CD14-positive monocyte (primary cell): Measurements from ENCODE around the gene PDE8A. TPM values are rescaled to one million over a fixed set of nuclear protein-coding genes. Genes with fewer than 3 reads are reported as not detected.
"Not testable (repeated sequence)": the region's sequence is repeated elsewhere in the genome, so short reads cannot be mapped to it uniquely, and the experiment has no call there.

Experiments used
- DNase-seq, 3 donors: peaks; one replicate each; pipeline ENCODE4 v3.0.0-alpha.2; 2011 to 2022
- H2AFZ ChIP-seq: 2 replicates; pipeline ENCODE4 v1.6.0; 2012; ENCODE audit warnings: mild to moderate bottlenecking, low read depth, low read length, inconsistent platforms; ENCODE audit not compliant: insufficient read depth, poor library complexity, severe bottlenecking
- H3K27ac ChIP-seq, 2 donors: 1 replicate in 1 of 2; 2 replicates in 1 of 2; pipeline ENCODE4 v1.5.1; 2012 to 2013; ENCODE audit warnings: low read length in 2 of 2, control low read depth in 1 of 2, inconsistent platforms in 1 of 2, low read depth in 1 of 2, mild to moderate bottlenecking in 1 of 2
- H3K27me3 ChIP-seq, 2 donors: one replicate each; pipeline versions ENCODE4 v1.6.0 to v1.6.1; 2011 to 2013; ENCODE audit warnings: low read length in 2 of 2; ENCODE audit not compliant: control insufficient read depth in 2 of 2, insufficient read depth in 2 of 2
- H3K36me3 ChIP-seq, 2 donors: replicated peaks in 1 of 2; 1 replicate in 1 of 2; 2 replicates in 1 of 2; pipeline versions ENCODE4 v1.5.1 to v1.6.1; 2012 to 2013; ENCODE audit warnings: low read length in 2 of 2, control low read depth in 1 of 2, inconsistent platforms in 1 of 2, mild to moderate bottlenecking in 1 of 2; ENCODE audit not compliant: insufficient read depth in 2 of 2, control insufficient read depth in 1 of 2
- H3K4me1 ChIP-seq, 2 donors: 1 replicate in 1 of 2; 2 replicates in 1 of 2; pipeline versions ENCODE4 v1.5.1 to v1.6.1; 2012 to 2013; ENCODE audit warnings: low read length in 2 of 2, control low read depth in 1 of 2, inconsistent platforms in 1 of 2, mild to moderate bottlenecking in 1 of 2, moderate library complexity in 1 of 2; ENCODE audit not compliant: insufficient read depth in 2 of 2, control insufficient read depth in 1 of 2
- H3K4me2 ChIP-seq: replicated peaks from 2 replicates; pipeline ENCODE3; 2012; ENCODE audit warnings: low read length, moderate library complexity, mild to moderate bottlenecking; ENCODE audit not compliant: poor library complexity, severe bottlenecking; ENCODE audit errors: extremely low read depth
- H3K4me3 ChIP-seq, 3 experiments: fragments of 200-600 bp in 1 of 3; sonication (generic) in 1 of 3; replicated peaks in 1 of 3; 1 replicate in 2 of 3; 2 replicates in 1 of 3; pipeline ENCODE4 v1.5.1; 2011 to 2013; ENCODE audit warnings: low read length in 3 of 3, mild to moderate bottlenecking in 3 of 3, control low read depth in 2 of 3, low read depth in 2 of 3, inconsistent platforms in 1 of 3, moderate library complexity in 1 of 3
- H3K79me2 ChIP-seq: 2 replicates; pipeline ENCODE4 v1.6.0; 2012; ENCODE audit warnings: mild to moderate bottlenecking, control low read depth, inconsistent platforms, low read length, moderate library complexity; ENCODE audit not compliant: insufficient read depth
- H3K9ac ChIP-seq: 2 replicates; pipeline ENCODE4 v1.6.0; 2017; ENCODE audit warnings: low read length, mild to moderate bottlenecking; ENCODE audit not compliant: insufficient read depth, poor library complexity, severe bottlenecking
- H3K9me3 ChIP-seq, 2 donors: replicated peaks in 1 of 2; 1 replicate in 1 of 2; 2 replicates in 1 of 2; pipeline versions ENCODE4 v1.5.1 to v1.6.1; 2012 to 2013; ENCODE audit warnings: low read length in 2 of 2, control low read depth in 1 of 2; ENCODE audit not compliant: control insufficient read depth in 1 of 2, insufficient read depth in 1 of 2
- H4K20me1 ChIP-seq: 2 replicates; pipeline ENCODE4 v1.6.0; 2012; ENCODE audit warnings: mild to moderate bottlenecking, low read length, control low read depth, moderate library complexity; ENCODE audit not compliant: insufficient read depth
- H3K27ac Mint-ChIP-seq, 7 donors: one replicate each; pipeline ENCODE4 v1.8.0; 2020; ENCODE audit warnings: mild to moderate bottlenecking in 7 of 7, mixed read lengths in 7 of 7, moderate library complexity in 6 of 7, inconsistent platforms in 2 of 7
- H3K27me3 Mint-ChIP-seq, 3 donors: one replicate each; pipeline ENCODE4 v1.8.0; 2021 to 2022; ENCODE audit warnings: low read depth in 3 of 3, mild to moderate bottlenecking in 3 of 3, mixed read lengths in 3 of 3, moderate library complexity in 3 of 3, inconsistent platforms in 1 of 3
- H3K36me3 Mint-ChIP-seq, 2 donors: one replicate each; pipeline ENCODE4 v1.8.0; 2020; ENCODE audit warnings: mixed read lengths in 2 of 2, inconsistent platforms in 1 of 2, mild to moderate bottlenecking in 1 of 2
- H3K4me1 Mint-ChIP-seq: one replicate; pipeline ENCODE4 v1.8.0; 2020; ENCODE audit warnings: mild to moderate bottlenecking, mixed read lengths
- H3K4me3 Mint-ChIP-seq, 2 donors: one replicate each; pipeline ENCODE4 v1.8.0; 2020; ENCODE audit warnings: mild to moderate bottlenecking in 2 of 2, mixed read lengths in 2 of 2, moderate library complexity in 1 of 2
- H3K9me3 Mint-ChIP-seq, 7 donors: one replicate each; pipeline ENCODE4 v1.8.0; 2020 to 2022; ENCODE audit warnings: mixed read lengths in 7 of 7, mild to moderate bottlenecking in 6 of 7, moderate library complexity in 6 of 7, inconsistent platforms in 2 of 7
- CTCF ChIP-seq: fragments of 200-600 bp; IDR thresholded peaks from one replicate; pipeline ENCODE4 v1.8.0; 2022; ENCODE audit warnings: antibody characterized with exemption, mild to moderate bottlenecking
- WGBS: methylation state at CpG from one replicate; pipeline ENCODE4 v1.1.5; 2013; ENCODE audit warnings: missing lambda C conversion rate; ENCODE audit not compliant: insufficient coverage; 5-methylcytosine and 5-hydroxymethylcytosine counted together
- intact Hi-C, 2 donors: fragments of 100-400 bp; cut with micrococcal nuclease; formaldehyde crosslinking; loops; one replicate each; pipeline versions ENCODE4 v1.15.0 to v1.15.1; 2023
- polyA plus RNA-seq, 3 donors: library from polyadenylated mRNA; depleted of rRNA in 1 of 3; unstranded in 2 of 3; stranded (reverse) in 1 of 3; fragments of 300-500 nt in 2 of 3; fragments of >200 nt in 1 of 3; fragmentation: Illumina TruSeq in 2 of 3; gene quantifications; 1 replicate in 2 of 3; 2 replicates in 1 of 3; pipeline ENCODE4 v1.2.3, GENCODE V29; 2012 to 2021

The PDE8A gene
- polyA plus RNA-seq, 3 donors, result 2.8 to 33.4 (median 4.9) TPM

GRCh38 chr15:84985158-84985557 is 3.5 kb downstream of the PDE8A start:
- Histone ChIP-seq H3K27me3 (no peaks in the 10 kb centered on the region), H3K36me3 (no peaks in the 10 kb centered on the region), H3K4me2 (no peak overlapping the region), H3K4me1 (peaks cover 17 to 34% of the 10 kb centered on the region in 2 donors), H3K4me3 (no peak overlapping the region), H3K9me3 (no peaks in the 10 kb centered on the region), H2AFZ (no peak overlapping the region), H3K79me2 (peaks cover 72% of the 10 kb centered on the region), H4K20me1 (peaks cover 68% of the 10 kb centered on the region), H3K9ac (no peak overlapping the region), H3K27ac (no peak overlapping the region)
- Mint-ChIP-seq H3K36me3 (peaks cover 0 to 5% of the 10 kb centered on the region in 2 donors), H3K4me3 (no peak overlapping the region), H3K27ac (no peak overlapping the region), H3K9me3 (no peaks in the 10 kb centered on the region), H3K4me1 (peaks cover 50% of the 10 kb centered on the region), H3K27me3 (peaks cover 3 to 9% (median 5%) of the 10 kb centered on the region in 3 donors)
- WGBS, result no CpG with 5 or more reads among the region's 2 CpGs
- intact Hi-C loops, result loop anchor here in 1 of 2 donors (10.0 kb wide), 1 partner anchor 270 kb away; the partner anchor contains the start of gene SEC11A
- DNase-seq, result no peak
- no peak for TF ChIP-seq CTCF

- H3K36me3 ChIP-seq, H3K27ac Mint-ChIP-seq, H3K4me2 ChIP-seq, H3K9ac ChIP-seq, H3K9me3 Mint-ChIP-seq, H3K4me3 ChIP-seq, H3K27me3 ChIP-seq, H3K4me3 Mint-ChIP-seq, H3K27ac ChIP-seq, H3K27me3 Mint-ChIP-seq, H2AFZ ChIP-seq, H3K9me3 ChIP-seq, DNase-seq, H3K36me3 Mint-ChIP-seq: not testable (repeated sequence)
- WGBS, result 89% methylated on average over 3 of the region's 9 CpGs
- H3K4me1 Mint-ChIP-seq, result peaks cover 66% of the 10 kb centered on the region
- peaks cover 24 to 48% of the 10 kb centered on the region in 2 donors for H3K4me1 ChIP-seq
- intact Hi-C loops, result loop anchor here in 1 of 2 donors (10.0 kb wide), 1 partner anchor 273 kb away; the partner anchor contains the start of gene SEC11A
- H3K79me2 ChIP-seq, result peaks cover 84% of the 10 kb centered on the region
- H4K20me1 ChIP-seq, result peaks cover 82% of the 10 kb centered on the region
Measured at GRCh38 chr15:84987351-84987750, 5.7 kb downstream of the PDE8A start.
